ENCODE results near the gene FKBP7.
"Not testable (repeated sequence)": the region's sequence is repeated elsewhere in the genome, so short reads cannot be mapped to it uniquely, and the experiment has no call there.

FKBP7 gene, protein sequence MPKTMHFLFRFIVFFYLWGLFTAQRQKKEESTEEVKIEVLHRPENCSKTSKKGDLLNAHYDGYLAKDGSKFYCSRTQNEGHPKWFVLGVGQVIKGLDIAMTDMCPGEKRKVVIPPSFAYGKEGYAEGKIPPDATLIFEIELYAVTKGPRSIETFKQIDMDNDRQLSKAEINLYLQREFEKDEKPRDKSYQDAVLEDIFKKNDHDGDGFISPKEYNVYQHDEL

DNA sequence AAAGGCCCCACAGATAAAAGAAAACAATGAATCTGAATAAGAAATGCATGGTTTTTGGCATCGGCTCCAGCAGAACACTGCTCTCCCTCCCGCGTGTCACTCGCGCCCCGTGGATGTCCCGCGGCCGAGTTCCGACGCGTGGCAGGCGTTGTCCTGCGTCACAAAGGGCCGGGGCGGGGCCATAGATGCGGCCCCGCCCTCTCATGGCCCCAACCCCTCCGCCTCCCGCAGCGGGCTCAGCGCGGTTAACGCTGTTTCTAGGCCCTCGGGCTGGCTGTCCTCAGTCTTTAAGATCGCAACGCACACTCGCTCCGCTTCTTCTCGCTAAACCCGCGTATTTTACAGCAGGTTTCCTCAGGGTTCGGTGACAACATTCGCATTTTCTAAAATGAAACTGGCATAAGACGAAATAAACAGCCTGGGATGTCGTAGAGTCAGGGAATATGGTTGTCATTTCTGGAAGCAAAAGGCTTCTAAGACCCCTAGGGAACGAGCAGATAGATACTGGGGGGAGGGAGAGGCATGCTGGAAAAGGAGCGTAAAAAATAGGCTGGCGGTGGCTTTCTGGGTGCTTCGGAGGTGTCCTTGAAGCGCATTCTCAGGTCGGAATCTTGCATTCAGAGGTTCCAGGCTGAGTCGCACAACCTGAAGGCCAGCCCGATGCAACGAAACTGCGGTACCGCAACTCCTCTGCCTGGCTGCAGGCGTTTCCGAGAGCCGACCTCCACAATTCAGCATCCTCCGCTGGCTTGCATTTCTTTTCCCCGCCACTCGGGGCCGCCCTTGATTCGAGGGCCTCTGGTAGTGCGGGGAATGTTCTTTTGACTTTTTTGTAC lies at the start of gene FKBP7:
Gene FKBP7 (minus strand): TSS at position 162 of the 836 bp plus-strand sequence. CDS start 101 bp downstream, at position 61.
- TF ChIP-seq, protein P1, sequence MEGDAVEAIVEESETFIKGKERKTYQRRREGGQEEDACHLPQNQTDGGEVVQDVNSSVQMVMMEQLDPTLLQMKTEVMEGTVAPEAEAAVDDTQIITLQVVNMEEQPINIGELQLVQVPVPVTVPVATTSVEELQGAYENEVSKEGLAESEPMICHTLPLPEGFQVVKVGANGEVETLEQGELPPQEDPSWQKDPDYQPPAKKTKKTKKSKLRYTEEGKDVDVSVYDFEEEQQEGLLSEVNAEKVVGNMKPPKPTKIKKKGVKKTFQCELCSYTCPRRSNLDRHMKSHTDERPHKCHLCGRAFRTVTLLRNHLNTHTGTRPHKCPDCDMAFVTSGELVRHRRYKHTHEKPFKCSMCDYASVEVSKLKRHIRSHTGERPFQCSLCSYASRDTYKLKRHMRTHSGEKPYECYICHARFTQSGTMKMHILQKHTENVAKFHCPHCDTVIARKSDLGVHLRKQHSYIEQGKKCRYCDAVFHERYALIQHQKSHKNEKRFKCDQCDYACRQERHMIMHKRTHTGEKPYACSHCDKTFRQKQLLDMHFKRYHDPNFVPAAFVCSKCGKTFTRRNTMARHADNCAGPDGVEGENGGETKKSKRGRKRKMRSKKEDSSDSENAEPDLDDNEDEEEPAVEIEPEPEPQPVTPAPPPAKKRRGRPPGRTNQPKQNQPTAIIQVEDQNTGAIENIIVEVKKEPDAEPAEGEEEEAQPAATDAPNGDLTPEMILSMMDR (conservative IDR thresholded peaks at IDR 0.05), result peak; percentile 81
- no peak for TF ChIP-seq ZFX (IDR thresholded peaks at IDR 0.05)
- H3K27ac ChIP-seq, result peak within 1 kb of the TSS; percentile 72

GRCh38 chr2:178527592-178527991 lies 49.2 kb upstream of the FKBP7 start:
- no peak overlapping the region for H3K27ac ChIP-seq
- TF ChIP-seq, protein P1 (conservative IDR thresholded peaks at IDR 0.05), result no peak
- no peak for TF ChIP-seq ZFX (IDR thresholded peaks at IDR 0.05)

DNA sequence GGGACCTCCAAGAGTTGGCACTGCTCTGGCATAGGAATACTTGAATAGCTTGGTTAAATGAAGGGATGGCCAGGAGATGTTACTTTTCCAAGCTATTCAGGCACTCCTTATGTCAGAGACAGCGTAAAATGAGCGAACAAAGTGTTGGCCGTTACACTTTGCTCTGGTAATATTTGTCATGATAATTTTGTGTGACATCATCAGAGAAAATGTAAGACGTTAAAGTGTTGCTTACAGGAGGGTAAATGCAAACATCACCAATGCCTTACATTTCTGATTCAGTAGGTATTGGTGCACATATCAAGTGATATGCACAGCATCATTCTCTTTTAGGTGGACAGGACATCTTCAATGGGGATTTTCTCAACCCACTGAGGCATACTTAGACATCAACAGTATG lies 47.9 kb upstream of the FKBP7 start:
- no peak for TF ChIP-seq ZFX (IDR thresholded peaks at IDR 0.05)
- TF ChIP-seq, protein P1 (conservative IDR thresholded peaks at IDR 0.05), result no peak
- H3K27ac ChIP-seq, result no peak overlapping the region

GRCh38 chr2:178525460-178525859 lies 47.1 kb upstream of the FKBP7 start:
- H3K27ac ChIP-seq, result not testable (repeated sequence)

- not testable (repeated sequence) for H3K27ac ChIP-seq
Observed at GRCh38 chr2:178525010-178525409, 46.6 kb upstream of the FKBP7 start.

- no peak for TF ChIP-seq ZFX (IDR thresholded peaks at IDR 0.05)
- TF ChIP-seq, protein P1 (conservative IDR thresholded peaks at IDR 0.05), result no peak
- peak overlapping the region; percentile 76 for H3K27ac ChIP-seq
Observed at GRCh38 chr2:178523596-178524134, 45.3 kb upstream of the FKBP7 start.

- peak; percentile 32; the same call in 1 of the 2 replicates for TF ChIP-seq ZFX (IDR thresholded peaks at IDR 0.05)
- TF ChIP-seq, protein P1 (conservative IDR thresholded peaks at IDR 0.05), result peak; percentile 87
- peak overlapping the region; percentile 76 for H3K27ac ChIP-seq
Observed at GRCh38 chr2:178522950-178523595, 44.7 kb upstream of the FKBP7 start.
